T-helper 1 cell treated with Interleukin-12 subunit alpha and Interleukin-12 subunit beta and Interleukin-4 antibody, amounts not matched to agents 30 ng/mL and 1 ng/mL, for 36 hours (primary cell): ENCODE data around the gene SCT. TPM values are rescaled to one million over a fixed set of nuclear protein-coding genes. Genes with fewer than 3 reads are reported as not detected.

Experiments used
- intact Hi-C: fragments of 100-400 bp; cut with micrococcal nuclease; formaldehyde crosslinking; loops from one replicate; pipeline ENCODE4 v1.15.1; 2024
- total RNA-seq: library from RNA; stranded (reverse); gene quantifications from 2 replicates; pipeline ENCODE4 v1.2.3, GENCODE V29; 2022

The SCT gene
- total RNA-seq, 1 donor from 2014 or later: not detected

DNA sequence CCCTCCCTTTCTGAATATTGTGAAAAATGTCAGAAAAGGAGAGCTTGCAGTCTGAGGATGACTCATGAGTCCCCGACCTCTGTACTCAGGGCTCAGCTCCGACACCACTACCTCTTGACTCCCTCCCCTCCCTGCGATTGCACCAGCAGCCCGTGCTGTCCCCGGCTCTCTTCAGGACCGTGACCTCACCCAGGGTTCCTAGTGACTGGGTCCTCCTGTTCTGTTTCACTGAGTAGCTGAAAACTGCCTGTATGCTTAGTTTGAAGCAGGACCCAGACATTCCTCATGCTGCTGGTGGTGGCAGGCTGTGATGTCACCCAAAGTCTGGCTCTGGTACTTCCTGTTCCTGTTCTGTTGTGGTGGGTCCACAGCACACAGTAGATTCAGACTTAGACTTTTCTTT lies 39.0 kb downstream of the SCT start:
- intact Hi-C loops: loop anchor here (1.0 to 2.0 kb wide), 3 partner anchors 12 to 28 kb away; partner anchors contain the start of genes LMNTD2, PHRF1 and RASSF7

- intact Hi-C loops: no loop called here
Measured at GRCh38 chr11:587546-587945, 39.4 kb downstream of the SCT start.

DNA sequence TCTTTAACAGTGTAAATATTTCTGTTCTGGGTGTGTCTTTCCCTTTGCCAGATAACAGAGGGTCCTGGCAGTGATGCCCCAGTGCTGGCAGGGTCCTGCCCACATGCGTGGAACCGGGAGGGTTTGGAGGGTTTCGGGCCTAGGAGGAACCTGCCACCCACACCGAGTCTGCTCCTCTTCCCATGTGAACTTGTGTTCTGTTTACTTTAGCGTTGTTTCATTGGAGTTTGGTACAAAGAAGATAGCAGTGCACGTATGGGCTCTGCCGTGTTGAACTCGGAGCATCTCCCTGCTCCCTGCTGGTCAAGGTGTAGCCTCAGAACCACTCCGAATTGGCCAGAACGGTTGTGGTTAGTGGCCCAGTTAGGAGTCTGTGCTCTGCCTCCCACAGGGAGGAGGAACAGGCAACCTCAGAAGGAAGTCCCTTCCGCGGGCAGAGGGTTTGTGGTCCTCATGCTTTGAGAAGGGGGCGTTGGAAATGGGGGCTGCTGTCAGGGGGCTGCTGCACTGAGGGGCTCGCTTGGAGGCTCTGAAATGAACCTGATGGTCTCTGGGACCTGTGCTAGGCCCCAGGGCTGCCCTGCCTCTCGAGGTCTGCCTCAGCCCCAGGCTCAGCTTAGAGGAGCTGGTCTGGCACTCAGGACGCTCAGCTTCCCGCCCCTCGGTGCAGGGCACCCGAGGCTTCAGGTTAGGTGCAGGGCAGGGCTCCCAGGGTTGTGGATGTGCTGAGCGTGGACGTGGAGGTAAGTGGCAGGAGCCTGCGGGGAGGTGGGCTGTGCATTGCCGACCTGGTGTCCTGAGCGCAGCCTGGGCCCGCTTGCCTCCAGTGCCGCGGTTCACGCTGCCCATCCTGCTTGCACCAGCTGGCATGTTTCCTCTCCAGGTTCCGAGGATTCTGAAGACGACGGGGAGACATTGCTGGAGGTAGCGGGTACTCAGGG lies 40.3 kb downstream of the SCT start:
- intact Hi-C loops: no loop called here

DNA sequence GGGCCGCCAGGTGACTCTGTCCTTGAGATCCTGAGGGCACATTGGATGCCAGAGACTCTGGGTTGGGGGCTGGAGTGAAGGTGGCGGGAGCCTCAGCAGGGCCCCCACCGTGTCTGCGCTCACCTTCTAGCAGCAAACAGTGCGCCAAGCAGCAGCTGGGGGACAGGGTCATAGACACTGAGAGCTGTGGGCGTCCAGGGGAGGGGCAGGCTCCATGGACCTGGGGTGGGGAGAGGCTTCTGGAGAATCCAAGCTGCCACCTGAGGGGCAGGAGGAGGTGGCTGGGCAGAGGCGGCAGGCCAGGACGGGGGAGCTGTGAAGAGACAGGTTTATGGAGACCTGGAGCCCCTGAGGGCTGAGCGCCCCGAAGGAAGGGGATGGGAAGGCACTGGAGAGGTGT lies 42.7 kb downstream of the SCT start:
- intact Hi-C loops: no loop called here

DNA sequence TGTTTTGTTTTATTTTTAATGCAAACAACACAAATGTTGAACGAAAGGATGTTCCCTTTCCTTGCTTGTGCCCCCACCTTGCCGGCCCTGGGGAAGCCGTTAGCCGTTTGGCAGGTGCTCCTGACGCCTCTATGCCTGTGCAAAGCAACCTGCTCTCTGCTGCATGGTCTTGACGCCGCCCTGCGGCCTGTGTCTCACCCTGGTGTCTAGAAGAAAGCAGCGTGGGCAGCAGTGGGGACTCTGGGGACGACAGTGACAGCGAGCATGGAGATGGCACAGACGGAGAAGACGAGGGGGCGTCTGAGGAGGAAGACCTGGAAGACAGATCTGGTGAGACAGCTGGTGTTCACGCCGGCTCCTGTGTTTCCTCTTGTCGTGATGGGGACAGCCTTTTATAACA lies 45.2 kb downstream of the SCT start:
- intact Hi-C loops: no loop called here

DNA sequence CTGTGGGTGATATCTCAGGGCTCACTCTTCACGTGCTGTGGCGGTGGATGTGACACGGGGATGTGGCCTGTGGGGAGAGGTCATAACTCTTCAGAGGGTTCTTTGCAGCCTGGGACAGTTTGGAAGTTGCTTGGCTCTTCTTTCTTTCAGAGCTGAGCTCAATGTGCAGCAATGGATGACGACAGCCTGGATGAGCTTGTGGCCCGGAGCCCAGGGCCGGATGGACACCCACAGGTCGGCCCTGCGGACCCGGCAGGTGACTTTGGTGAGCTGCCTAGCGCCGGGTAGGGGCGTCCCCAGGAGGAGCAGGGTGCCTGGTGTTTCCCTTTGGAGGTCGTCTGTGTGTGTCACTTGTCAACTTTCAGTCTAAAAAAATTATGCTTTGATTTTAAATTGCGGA lies 45.6 kb downstream of the SCT start:
- intact Hi-C loops: no loop called here

DNA sequence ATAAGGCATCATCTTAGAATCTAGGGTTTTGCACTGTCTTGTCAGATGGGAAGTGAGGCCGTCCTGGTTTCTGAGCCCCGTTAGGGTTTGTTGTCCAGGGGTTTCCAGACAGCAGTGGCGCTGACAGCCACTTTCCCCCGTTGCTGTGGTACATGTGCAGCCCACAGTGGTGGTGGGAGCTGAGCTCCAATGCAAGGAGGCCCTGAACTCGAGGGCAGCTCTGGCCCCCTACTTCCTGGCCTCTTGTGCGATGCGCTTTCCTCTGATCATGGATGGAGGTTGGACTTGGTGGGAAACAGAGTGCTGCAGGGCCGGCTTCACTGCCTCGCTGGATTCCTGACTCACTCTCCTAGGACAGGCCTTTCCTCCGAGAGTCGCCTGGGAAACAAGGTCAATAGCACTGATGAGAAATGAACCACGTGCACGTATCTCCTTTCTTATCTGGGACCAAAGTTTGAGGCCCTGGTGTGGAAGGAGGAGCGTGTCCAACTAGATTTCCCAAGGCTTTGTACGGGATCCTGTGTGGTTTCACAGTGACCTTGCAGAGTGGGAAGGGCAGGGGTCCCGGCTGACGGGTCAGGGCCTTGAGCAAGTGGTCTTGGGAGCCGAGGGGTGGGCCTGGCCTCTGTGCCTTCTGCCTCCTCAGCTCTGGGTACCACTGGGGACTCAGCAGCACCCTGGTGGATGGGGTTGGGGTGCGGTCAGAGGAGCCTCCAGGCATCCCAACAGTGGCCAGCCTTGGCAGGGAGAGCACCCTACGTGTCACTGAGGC lies 47.0 kb downstream of the SCT start:
- intact Hi-C loops: loop anchor here (5.0 kb wide), 1 partner anchor 343 kb away; the partner anchor contains the start of genes PSMD13 and SIRT3

- intact Hi-C loops: loop anchor here (5.0 kb wide), 1 partner anchor 341 kb away; the partner anchor contains the start of genes PSMD13 and SIRT3
Measured at GRCh38 chr11:578276-579035, 48.5 kb downstream of the SCT start.

DNA sequence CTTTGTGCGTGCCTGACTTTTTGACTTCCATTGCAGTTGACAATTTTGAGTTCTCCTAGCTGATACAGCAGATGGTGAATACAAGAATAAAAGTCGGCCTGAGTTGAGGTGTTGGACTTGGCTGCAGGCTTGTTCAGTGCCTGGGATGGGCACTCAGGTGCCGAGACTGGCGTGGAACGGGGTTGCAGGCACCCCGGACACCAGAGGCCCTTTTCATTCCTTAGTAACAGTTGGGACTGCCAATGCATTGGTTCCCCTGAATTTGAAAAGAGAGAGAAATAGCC lies 49.4 kb downstream of the SCT start:
- intact Hi-C loops: loop anchor here (5.0 kb wide), 1 partner anchor 340 kb away; the partner anchor contains the start of genes PSMD13 and SIRT3

DNA sequence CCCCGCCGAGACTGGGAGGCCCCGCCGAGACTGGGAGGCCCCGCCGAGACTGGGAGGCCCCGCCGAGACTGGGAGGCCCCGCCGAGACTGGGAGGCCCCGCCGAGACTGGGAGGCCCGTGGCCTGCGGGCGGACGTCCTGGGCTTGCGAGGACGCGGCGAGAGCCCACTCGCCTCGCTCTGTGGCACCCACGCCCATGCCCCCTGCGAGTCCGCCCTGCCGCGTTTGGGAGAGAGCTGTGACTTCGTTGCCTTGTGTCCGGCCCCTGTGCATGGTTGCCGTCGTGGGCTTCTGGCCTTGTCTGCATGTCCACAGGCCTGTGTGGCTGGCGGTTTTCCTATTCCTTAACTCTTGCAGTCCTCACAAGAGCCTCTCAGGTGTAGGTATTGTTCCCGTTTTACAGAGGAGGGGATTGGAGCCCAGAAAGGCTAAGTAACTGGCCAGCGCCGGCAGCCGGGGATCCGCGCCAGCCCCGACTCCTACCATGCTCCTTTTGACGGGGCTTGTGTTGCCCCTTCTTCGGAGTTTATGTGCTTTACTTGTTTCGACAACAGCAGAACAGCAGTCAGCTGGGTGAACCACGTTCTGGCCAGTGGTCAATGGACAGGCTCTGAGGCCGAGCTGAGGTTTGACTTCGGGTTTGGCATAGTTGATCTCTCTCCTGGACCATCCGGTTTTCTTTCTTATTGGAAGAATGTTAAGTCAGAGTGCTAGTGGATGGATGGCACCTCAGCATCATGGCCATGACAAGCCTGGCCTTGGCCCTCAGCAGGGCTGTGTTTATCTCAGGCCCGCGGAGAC lies 50.0 kb downstream of the SCT start:
- intact Hi-C loops: loop anchor here (1.0 to 5.0 kb wide), 8 partner anchors 9 to 340 kb away; partner anchors contain the start of genes DEAF1, LRRC56, PSMD13 and RNH1

Other genes with a start within 250 kb of the SCT start
- not detected in 2 replicates for gene PKP3, start 233.0 kb downstream of the SCT start, total RNA-seq
- 168 and 175 TPM in 2 replicates for gene SIGIRR, start 212.2 kb downstream of the SCT start, total RNA-seq
- gene ANO9, start 185.2 kb downstream of the SCT start, total RNA-seq: 77.6 and 84.4 TPM in 2 replicates
- 24.9 and 30.8 TPM in 2 replicates for gene PTDSS2, start 176.9 kb downstream of the SCT start, total RNA-seq
- gene RNH1, start 119.9 kb downstream of the SCT start, total RNA-seq: 89.8 and 97.3 TPM in 2 replicates
- 57.0 and 59.3 TPM in 2 replicates for gene HRAS, start 91.6 kb downstream of the SCT start, total RNA-seq
- gene LRRC56, start 89.7 kb downstream of the SCT start, total RNA-seq: 1.4 and 1.6 TPM in 2 replicates
- gene LMNTD2, start 66.4 kb downstream of the SCT start, total RNA-seq: 1.1 and 1.7 TPM in 2 replicates
- 22.4 and 23.8 TPM in 2 replicates for gene RASSF7, start 66.2 kb downstream of the SCT start, total RNA-seq
- gene PHRF1, start 50.7 kb downstream of the SCT start, total RNA-seq: 51.2 and 51.9 TPM in 2 replicates
- gene IRF7, start 11.2 kb downstream of the SCT start, total RNA-seq: 130 and 133 TPM in 2 replicates
- gene CDHR5, start 2.2 kb downstream of the SCT start, total RNA-seq: not detected in 2 replicates
- 0.34 and 0.44 TPM in 2 replicates for gene DRD4, start 10.1 kb upstream of the SCT start, total RNA-seq
- 46.7 and 51.9 TPM in 2 replicates for gene DEAF1, start 68.0 kb upstream of the SCT start, total RNA-seq
- gene TMEM80, start 68.6 kb upstream of the SCT start, total RNA-seq: 27.1 and 27.8 TPM in 2 replicates
- 11.9 and 12.9 TPM in 2 replicates for gene EPS8L2, start 79.0 kb upstream of the SCT start, total RNA-seq
- 259 and 274 TPM in 2 replicates for gene TALDO1, start 120.3 kb upstream of the SCT start, total RNA-seq
- gene GATD1, start 150.3 kb upstream of the SCT start, total RNA-seq: 51.3 and 59.0 TPM in 2 replicates
- gene CEND1, start 162.9 kb upstream of the SCT start, total RNA-seq: 4.0 and 4.1 TPM in 2 replicates
- 60.2 and 65.2 TPM in 2 replicates for gene SLC25A22, start 171.1 kb upstream of the SCT start, total RNA-seq
- 29.1 TPM in 2 replicates for gene PIDD1, start 178.1 kb upstream of the SCT start, total RNA-seq
- gene RPLP2, start 182.8 kb upstream of the SCT start, total RNA-seq: 1,883 and 1,900 TPM in 2 replicates
- gene PNPLA2, start 191.7 kb upstream of the SCT start, total RNA-seq: 57.2 and 58.7 TPM in 2 replicates
- 1.3 and 1.9 TPM in 2 replicates for gene CRACR2B, start 200.7 kb upstream of the SCT start, total RNA-seq
- 24.6 and 24.7 TPM in 2 replicates for gene CD151, start 205.8 kb upstream of the SCT start, total RNA-seq
- gene POLR2L, start 215.3 kb upstream of the SCT start, total RNA-seq: 99.9 and 111 TPM in 2 replicates
- 10.8 and 11.2 TPM in 2 replicates for gene TSPAN4, start 215.7 kb upstream of the SCT start, total RNA-seq